Stimulated activated memory B cell treated with anti-CD40 and anti-IgM and Interleukin-4, amounts not matched to agents 10 μg/mL and 1 μg/mL and 100 μg/mL, for 72 hours (primary cell): ENCODE data around the gene ROBO1.

Experiments used
- ATAC-seq: fragments of 150-1000 bp; cut with Tn5 transposase; 2 replicates; pipeline ENCODE4 v1.10.0; 2021
- H3K27ac Mint-ChIP-seq: one replicate; pipeline ENCODE4 v1.8.0; 2022; ENCODE audit warnings: mild to moderate bottlenecking, mixed read lengths
- H3K27me3 Mint-ChIP-seq: one replicate; pipeline ENCODE4 v1.8.0; 2022; ENCODE audit warnings: mixed read lengths
- H3K36me3 Mint-ChIP-seq: one replicate; pipeline ENCODE4 v1.8.0; 2022; ENCODE audit warnings: mixed read lengths
- H3K4me1 Mint-ChIP-seq: one replicate; pipeline ENCODE4 v1.8.0; 2022; ENCODE audit warnings: mixed read lengths
- H3K4me3 Mint-ChIP-seq: one replicate; pipeline ENCODE4 v1.8.0; 2022; ENCODE audit warnings: mild to moderate bottlenecking, moderate library complexity, mixed read lengths
- H3K9me3 Mint-ChIP-seq: one replicate; pipeline ENCODE4 v1.8.0; 2022; ENCODE audit warnings: mixed read lengths

Gene ROBO1

GRCh38 chr3:79729096-79729495 is 38.7 kb downstream of the ROBO1 start:
- no peaks in the 10 kb centered on the region for H3K4me1 Mint-ChIP-seq
- H3K27me3 Mint-ChIP-seq = no peaks in the 10 kb centered on the region
- H3K27ac Mint-ChIP-seq = no peak overlapping the region
- no peak overlapping the region for H3K4me3 Mint-ChIP-seq
- ATAC-seq = no peak
- H3K9me3 Mint-ChIP-seq = peaks cover 7% of the 10 kb centered on the region
- H3K36me3 Mint-ChIP-seq = no peaks in the 10 kb centered on the region

- no peak for ATAC-seq
- H3K36me3 Mint-ChIP-seq = no peaks in the 10 kb centered on the region
These were observed 41.0 kb downstream of the ROBO1 start for GRCh38 chr3:79726786-79727185.

GRCh38 chr3:79724206-79724605 is 43.6 kb downstream of the ROBO1 start:
- no peaks in the 10 kb centered on the region for H3K27me3 Mint-ChIP-seq
- no peaks in the 10 kb centered on the region for H3K4me1 Mint-ChIP-seq
- H3K36me3 Mint-ChIP-seq = no peaks in the 10 kb centered on the region
- no peak for ATAC-seq
- H3K27ac Mint-ChIP-seq = no peak overlapping the region
- no peaks in the 10 kb centered on the region for H3K9me3 Mint-ChIP-seq
- H3K4me3 Mint-ChIP-seq = no peak overlapping the region

More at GRCh38 chr3:79726786-79727185, 41.0 kb downstream of the ROBO1 start:
- no peaks in the 10 kb centered on the region for H3K4me1 Mint-ChIP-seq
- no peak overlapping the region for H3K4me3 Mint-ChIP-seq
- no peaks in the 10 kb centered on the region for H3K9me3 Mint-ChIP-seq
- H3K27ac Mint-ChIP-seq = no peak overlapping the region
- no peaks in the 10 kb centered on the region for H3K27me3 Mint-ChIP-seq

- Mint-ChIP-seq H3K4me3 (no peak overlapping the region), H3K36me3 (no peaks in the 10 kb centered on the region), H3K27me3 (no peaks in the 10 kb centered on the region), H3K9me3 (peaks cover 3% of the 10 kb centered on the region), H3K27ac (no peak overlapping the region), H3K4me1 (no peaks in the 10 kb centered on the region)
- ATAC-seq = no peak
These were observed 77.7 kb downstream of the ROBO1 start for GRCh38 chr3:79690072-79690471.

GRCh38 chr3:79685108-79685507 is 82.7 kb downstream of the ROBO1 start:
- no peak for ATAC-seq
- H3K4me1 Mint-ChIP-seq = no peaks in the 10 kb centered on the region

GRCh38 chr3:79684041-79684440 is 83.8 kb downstream of the ROBO1 start:
- H3K27ac Mint-ChIP-seq = no peak overlapping the region
- H3K4me3 Mint-ChIP-seq = no peak overlapping the region
- H3K27me3 Mint-ChIP-seq = no peaks in the 10 kb centered on the region
- peaks cover 11% of the 10 kb centered on the region for H3K9me3 Mint-ChIP-seq
- no peaks in the 10 kb centered on the region for H3K4me1 Mint-ChIP-seq
- no peaks in the 10 kb centered on the region for H3K36me3 Mint-ChIP-seq
- ATAC-seq = no peak

More at GRCh38 chr3:79685108-79685507, 82.7 kb downstream of the ROBO1 start:
- Mint-ChIP-seq H3K9me3 (peaks cover 14% of the 10 kb centered on the region), H3K27me3 (no peaks in the 10 kb centered on the region), H3K4me3 (no peak overlapping the region), H3K27ac (no peak overlapping the region), H3K36me3 (no peaks in the 10 kb centered on the region)

GRCh38 chr3:79672731-79673130 is 95.1 kb downstream of the ROBO1 start:
- no peaks in the 10 kb centered on the region for H3K4me1 Mint-ChIP-seq
- no peaks in the 10 kb centered on the region for H3K27me3 Mint-ChIP-seq
- no peak for ATAC-seq
- H3K9me3 Mint-ChIP-seq = no peaks in the 10 kb centered on the region
- H3K4me3 Mint-ChIP-seq = no peak overlapping the region
- H3K36me3 Mint-ChIP-seq = no peaks in the 10 kb centered on the region
- no peak overlapping the region for H3K27ac Mint-ChIP-seq

- Mint-ChIP-seq H3K9me3 (no peaks in the 10 kb centered on the region), H3K27ac (no peak overlapping the region), H3K36me3 (no peaks in the 10 kb centered on the region), H3K4me3 (no peak overlapping the region), H3K27me3 (no peaks in the 10 kb centered on the region), H3K4me1 (no peaks in the 10 kb centered on the region)
- ATAC-seq = no peak
These were observed 95.7 kb downstream of the ROBO1 start for GRCh38 chr3:79672075-79672474.

GRCh38 chr3:79670178-79670577 is 97.6 kb downstream of the ROBO1 start:
- H3K36me3 Mint-ChIP-seq = no peaks in the 10 kb centered on the region
- H3K27ac Mint-ChIP-seq = no peak overlapping the region
- no peak for ATAC-seq
- no peaks in the 10 kb centered on the region for H3K4me1 Mint-ChIP-seq
- H3K27me3 Mint-ChIP-seq = no peaks in the 10 kb centered on the region
- H3K4me3 Mint-ChIP-seq = no peak overlapping the region
- H3K9me3 Mint-ChIP-seq = peaks cover 3% of the 10 kb centered on the region

GRCh38 chr3:79664455-79664854 is 103.3 kb downstream of the ROBO1 start:
- no peak overlapping the region for H3K27ac Mint-ChIP-seq
- peaks cover 10% of the 10 kb centered on the region for H3K9me3 Mint-ChIP-seq
- no peak overlapping the region for H3K4me3 Mint-ChIP-seq
- no peaks in the 10 kb centered on the region for H3K27me3 Mint-ChIP-seq
- no peaks in the 10 kb centered on the region for H3K36me3 Mint-ChIP-seq
- no peak for ATAC-seq
- no peaks in the 10 kb centered on the region for H3K4me1 Mint-ChIP-seq

GRCh38 chr3:79661896-79662295 is 105.9 kb downstream of the ROBO1 start:
- no peak for ATAC-seq
- no peaks in the 10 kb centered on the region for H3K4me1 Mint-ChIP-seq
- H3K36me3 Mint-ChIP-seq = no peaks in the 10 kb centered on the region
- H3K4me3 Mint-ChIP-seq = no peak overlapping the region
- no peak overlapping the region for H3K27ac Mint-ChIP-seq
- no peaks in the 10 kb centered on the region for H3K27me3 Mint-ChIP-seq
- H3K9me3 Mint-ChIP-seq = peaks cover 10% of the 10 kb centered on the region

GRCh38 chr3:79657076-79657475 is 110.7 kb downstream of the ROBO1 start:
- H3K4me3 Mint-ChIP-seq = no peak overlapping the region
- H3K36me3 Mint-ChIP-seq = no peaks in the 10 kb centered on the region
- no peaks in the 10 kb centered on the region for H3K4me1 Mint-ChIP-seq
- no peaks in the 10 kb centered on the region for H3K27me3 Mint-ChIP-seq
- H3K9me3 Mint-ChIP-seq = peaks cover 4% of the 10 kb centered on the region
- H3K27ac Mint-ChIP-seq = no peak overlapping the region
- ATAC-seq = no peak

GRCh38 chr3:79654019-79654418 is 113.8 kb downstream of the ROBO1 start:
- Mint-ChIP-seq H3K4me1 (no peaks in the 10 kb centered on the region), H3K27me3 (no peaks in the 10 kb centered on the region), H3K36me3 (no peaks in the 10 kb centered on the region), H3K4me3 (no peak overlapping the region), H3K9me3 (no peaks in the 10 kb centered on the region), H3K27ac (no peak overlapping the region)
- no peak for ATAC-seq

GRCh38 chr3:79653266-79653830 is 114.5 kb downstream of the ROBO1 start:
- no peak overlapping the region for H3K4me3 Mint-ChIP-seq
- no peaks in the 10 kb centered on the region for H3K4me1 Mint-ChIP-seq
- H3K36me3 Mint-ChIP-seq = no peaks in the 10 kb centered on the region
- no peak overlapping the region for H3K27ac Mint-ChIP-seq
- H3K27me3 Mint-ChIP-seq = no peaks in the 10 kb centered on the region
- ATAC-seq = no peak
- H3K9me3 Mint-ChIP-seq = no peaks in the 10 kb centered on the region

- no peak for ATAC-seq
These were observed 116.2 kb downstream of the ROBO1 start for GRCh38 chr3:79651536-79652065.

GRCh38 chr3:79639855-79640254 is 127.9 kb downstream of the ROBO1 start:
- H3K9me3 Mint-ChIP-seq = peaks cover 7% of the 10 kb centered on the region
- ATAC-seq = no peak

More at GRCh38 chr3:79651536-79652065, 116.2 kb downstream of the ROBO1 start:
- Mint-ChIP-seq H3K27me3 (no peaks in the 10 kb centered on the region), H3K9me3 (no peaks in the 10 kb centered on the region), H3K4me1 (no peaks in the 10 kb centered on the region), H3K4me3 (no peak overlapping the region), H3K36me3 (no peaks in the 10 kb centered on the region), H3K27ac (no peak overlapping the region)

More at GRCh38 chr3:79639855-79640254, 127.9 kb downstream of the ROBO1 start:
- no peak overlapping the region for H3K4me3 Mint-ChIP-seq
- H3K4me1 Mint-ChIP-seq = no peaks in the 10 kb centered on the region
- no peak overlapping the region for H3K27ac Mint-ChIP-seq
- no peaks in the 10 kb centered on the region for H3K36me3 Mint-ChIP-seq
- no peaks in the 10 kb centered on the region for H3K27me3 Mint-ChIP-seq
